A673 (cell line): ENCODE data around the gene TUBA1C. TPM values are rescaled to one million over a fixed set of nuclear protein-coding genes. Genes with fewer than 3 reads are reported as not detected.

Experiments used
- BruUV-seq: library from RNA; stranded (reverse); fragments of 400-500 nt; replicated peaks from 2 replicates; lab custom pipeline; 2021; lab: Mats Ljungman, UMichigan
- CTCF ChIA-PET: fragments of 300-600 bp; sonication (Branson Sonifier 250); formaldehyde crosslinking; loops from one replicate; lab custom pipeline; 2022; ENCODE audit warnings: antibody characterized with exemption; lab: Charles Lee
- POLR2A ChIA-PET: fragments of 300-600 bp; sonication (Branson Sonifier 250); formaldehyde crosslinking; loops from one replicate; lab custom pipeline; 2022; ENCODE audit warnings: antibody characterized with exemption; ENCODE audit not compliant: low non-redundant PET; lab: Charles Lee
- DNase-seq: peaks from one replicate; pipeline ENCODE4 v3.0.0-alpha.2; 2015; ENCODE audit warnings: low spot score
- H3K27ac ChIP-seq: fragments of 200-600 bp; sonication (generic); 2 replicates; pipeline ENCODE4 v1.5.1; 2016; ENCODE audit warnings: mixed run types, low read depth, mild to moderate bottlenecking, mixed read lengths, antibody characterized with exemption, low read length; ENCODE audit not compliant: poor library complexity, severe bottlenecking
- H3K27me3 ChIP-seq: fragments of 200-600 bp; sonication (generic); replicated peaks from 2 replicates; pipeline ENCODE4 v1.6.1; 2017; ENCODE audit warnings: mixed run types, low read depth, mild to moderate bottlenecking, mixed read lengths, antibody characterized with exemption, low read length; ENCODE audit not compliant: insufficient read depth, poor library complexity
- H3K36me3 ChIP-seq: fragments of 200-600 bp; sonication (generic); 2 replicates; pipeline ENCODE4 v1.6.1; 2016; ENCODE audit warnings: mixed run types, mild to moderate bottlenecking, mixed read lengths, antibody characterized with exemption, low read length; ENCODE audit not compliant: insufficient read depth, poor library complexity, severe bottlenecking
- H3K4me1 ChIP-seq: fragments of 200-600 bp; sonication (generic); 2 replicates; pipeline ENCODE4 v1.6.1; 2017; ENCODE audit warnings: mixed run types, mild to moderate bottlenecking, mixed read lengths, antibody characterized with exemption, low read length; ENCODE audit not compliant: insufficient read depth, poor library complexity, severe bottlenecking
- H3K4me3 ChIP-seq: fragments of 200-600 bp; sonication (generic); 2 replicates; pipeline ENCODE4 v1.5.1; 2016; ENCODE audit warnings: low read depth, mixed run types, mild to moderate bottlenecking, mixed read lengths, low read length; ENCODE audit not compliant: poor library complexity, severe bottlenecking
- H3K9me3 ChIP-seq: fragments of 200-600 bp; sonication (generic); 2 replicates; pipeline ENCODE4 v1.6.1; 2016; ENCODE audit warnings: mixed run types, low read depth, mild to moderate bottlenecking, mixed read lengths, antibody characterized with exemption, low read length; ENCODE audit not compliant: poor library complexity, severe bottlenecking
- EZH2 ChIP-seq: fragments of 200-600 bp; sonication (generic); IDR thresholded peaks from 2 replicates; pipeline ENCODE4 v1.6.1; 2017; ENCODE audit warnings: borderline replicate concordance, low read depth, mild to moderate bottlenecking, mixed read lengths, antibody characterized with exemption, low read length; ENCODE audit not compliant: poor library complexity, severe bottlenecking
- intact Hi-C: fragments of 100-400 bp; cut with micrococcal nuclease; formaldehyde crosslinking; loops from one replicate; pipeline ENCODE4 v1.10.0; 2022; ENCODE audit not compliant: unreplicated experiment
- total RNA-seq: library from RNA; stranded (reverse); gene quantifications from 2 replicates; pipeline ENCODE4 v1.2.3, GENCODE V29; 2021
- TF ChIP-seq, protein P1 (sequence below): fragments of 300-800, 200-600 bp; sonication (generic); conservative IDR thresholded peaks from 2 replicates; pipeline ENCODE4 v1.5.1; 2017; ENCODE audit warnings: low read depth, mild to moderate bottlenecking, antibody characterized with exemption, low read length, moderate library complexity, mixed read lengths

Gene TUBA1C
- total RNA-seq, 1 experiment from 2014 or later: 622 TPM

DNA sequence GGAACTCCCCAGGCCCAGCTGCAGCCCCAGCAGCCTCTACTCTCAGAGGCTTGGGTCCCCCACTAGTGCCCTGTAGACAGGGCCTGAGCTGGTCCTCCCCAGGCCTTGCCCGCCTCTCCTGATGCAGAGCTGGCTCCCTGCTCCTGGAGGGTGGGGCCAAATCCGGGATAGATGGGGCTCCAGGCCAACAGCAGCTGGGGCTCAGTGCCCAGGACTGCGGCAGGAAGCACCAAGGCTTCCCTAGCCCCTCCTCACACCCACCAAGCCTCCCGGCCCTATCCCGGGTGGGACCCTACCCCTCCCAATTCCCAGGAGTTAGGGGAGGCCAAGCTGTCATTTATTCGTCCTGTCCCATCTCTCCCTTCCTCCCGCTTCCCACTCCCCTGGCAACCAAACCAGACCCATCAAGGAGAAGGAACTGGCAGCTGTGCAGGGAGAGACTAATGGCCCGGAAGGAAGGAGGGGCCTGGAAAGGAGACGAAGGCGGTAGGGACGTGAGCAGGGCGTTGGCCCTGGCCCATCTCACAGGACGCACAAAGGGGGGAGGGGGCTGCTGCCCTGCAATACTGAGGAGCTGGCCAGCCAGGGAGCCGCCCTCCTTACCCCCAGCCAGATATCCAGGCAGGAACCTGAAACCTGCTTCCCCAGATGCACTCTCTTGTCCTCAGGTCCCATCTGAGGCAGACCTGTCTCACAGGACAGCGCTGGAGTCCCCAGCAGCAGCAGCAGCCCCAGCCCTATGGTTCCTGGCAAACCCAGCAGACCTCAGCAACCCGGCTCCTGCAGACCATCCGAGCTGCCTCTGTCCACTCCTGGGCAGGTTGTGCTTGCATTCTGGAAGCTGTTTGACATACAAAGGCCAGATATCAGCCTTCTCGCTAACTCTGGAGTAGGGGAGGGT is 28.4 kb downstream of the TUBA1C start:
- POLR2A ChIA-PET: no interaction called here
- no peak for DNase-seq

DNA sequence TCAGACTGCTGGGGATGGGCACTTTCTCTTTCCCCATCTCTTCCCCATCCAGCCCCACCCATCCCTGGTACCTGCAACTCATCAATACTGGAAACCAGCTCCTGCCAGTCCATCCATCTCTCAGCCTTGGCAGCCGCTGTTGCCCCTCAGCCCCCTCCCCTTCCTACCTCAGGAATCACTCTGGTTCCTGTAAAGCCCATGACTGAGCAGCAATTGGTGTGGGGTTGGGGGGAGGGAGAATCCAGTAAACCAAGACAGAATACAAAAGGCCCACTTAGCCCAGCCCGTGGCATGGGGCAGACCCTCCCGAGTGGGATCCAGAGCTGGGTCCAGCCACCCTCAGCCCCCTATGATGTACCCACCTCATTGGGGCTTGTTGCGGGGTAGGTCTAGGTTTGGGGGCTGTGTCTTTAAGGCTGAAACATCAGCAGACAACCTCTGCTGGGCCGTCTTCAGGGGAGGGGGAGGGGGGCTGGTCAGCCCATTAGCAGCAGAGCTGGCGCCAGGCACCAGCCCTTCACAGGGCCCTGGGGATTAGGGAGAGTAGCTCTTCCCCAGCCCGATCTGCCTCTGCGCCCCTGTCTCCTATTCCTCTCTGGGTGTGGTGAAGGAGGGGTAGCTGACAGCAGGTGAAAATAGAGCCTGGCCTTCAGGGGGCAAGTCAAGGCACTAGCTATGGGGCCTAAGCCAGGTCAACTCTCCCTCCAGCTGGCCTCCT is 29.4 kb downstream of the TUBA1C start:
- H3K4me1 ChIP-seq: peaks cover 17% of the 10 kb centered on the region
- H3K4me3 ChIP-seq: no peak overlapping the region
- no peak for DNase-seq
- CTCF ChIA-PET: interaction anchor here (0.6 to 1.2 kb wide), 3 partner anchors 53 to 216 kb away, joined by 3 to 4 read pairs (median 3); no protein-coding TSS in a partner anchor
- POLR2A ChIA-PET: no interaction called here
- no TSS peak for BruUV-seq
- no peak overlapping the region for H3K27ac ChIP-seq
- intact Hi-C loops: no loop called here
- no peaks in the 10 kb centered on the region for H3K36me3 ChIP-seq
- no peak for TF ChIP-seq EZH2
- TF ChIP-seq, protein P1, sequence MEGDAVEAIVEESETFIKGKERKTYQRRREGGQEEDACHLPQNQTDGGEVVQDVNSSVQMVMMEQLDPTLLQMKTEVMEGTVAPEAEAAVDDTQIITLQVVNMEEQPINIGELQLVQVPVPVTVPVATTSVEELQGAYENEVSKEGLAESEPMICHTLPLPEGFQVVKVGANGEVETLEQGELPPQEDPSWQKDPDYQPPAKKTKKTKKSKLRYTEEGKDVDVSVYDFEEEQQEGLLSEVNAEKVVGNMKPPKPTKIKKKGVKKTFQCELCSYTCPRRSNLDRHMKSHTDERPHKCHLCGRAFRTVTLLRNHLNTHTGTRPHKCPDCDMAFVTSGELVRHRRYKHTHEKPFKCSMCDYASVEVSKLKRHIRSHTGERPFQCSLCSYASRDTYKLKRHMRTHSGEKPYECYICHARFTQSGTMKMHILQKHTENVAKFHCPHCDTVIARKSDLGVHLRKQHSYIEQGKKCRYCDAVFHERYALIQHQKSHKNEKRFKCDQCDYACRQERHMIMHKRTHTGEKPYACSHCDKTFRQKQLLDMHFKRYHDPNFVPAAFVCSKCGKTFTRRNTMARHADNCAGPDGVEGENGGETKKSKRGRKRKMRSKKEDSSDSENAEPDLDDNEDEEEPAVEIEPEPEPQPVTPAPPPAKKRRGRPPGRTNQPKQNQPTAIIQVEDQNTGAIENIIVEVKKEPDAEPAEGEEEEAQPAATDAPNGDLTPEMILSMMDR: no peak
- H3K27me3 ChIP-seq: no peaks in the 10 kb centered on the region
- no peaks in the 10 kb centered on the region for H3K9me3 ChIP-seq

More for the DNA sequence above, 28.4 kb downstream of the TUBA1C start:
- CTCF ChIA-PET: interaction anchor here (0.6 to 1.2 kb wide), 2 partner anchors 54 to 217 kb away, joined by 3 to 4 read pairs; no protein-coding TSS in a partner anchor
- no TSS peak for BruUV-seq
- intact Hi-C loops: no loop called here
- H3K27ac ChIP-seq: no peak overlapping the region
- H3K36me3 ChIP-seq: no peaks in the 10 kb centered on the region
- peaks cover 17% of the 10 kb centered on the region for H3K4me1 ChIP-seq
- no peaks in the 10 kb centered on the region for H3K9me3 ChIP-seq
- no peaks in the 10 kb centered on the region for H3K27me3 ChIP-seq
- TF ChIP-seq, protein P1: no peak
- no peak for TF ChIP-seq EZH2
- no peak overlapping the region for H3K4me3 ChIP-seq

DNA sequence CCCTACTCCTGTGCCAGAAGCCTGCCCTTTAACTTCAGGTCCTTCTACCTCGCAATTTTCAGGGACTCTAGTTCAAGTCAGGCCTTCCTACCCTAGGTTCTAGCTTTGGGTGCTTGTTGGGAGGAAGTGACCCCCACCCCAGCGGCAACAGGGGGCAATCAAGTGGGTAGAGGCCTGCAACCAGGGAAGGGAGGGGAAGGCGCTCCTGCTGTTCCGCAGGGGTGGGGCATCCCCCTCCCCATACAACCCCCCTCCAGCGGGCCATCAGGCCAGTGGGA is 29.9 kb downstream of the TUBA1C start:
- DNase-seq: no peak
- H3K36me3 ChIP-seq: no peaks in the 10 kb centered on the region
- intact Hi-C loops: no loop called here
- no peak overlapping the region for H3K27ac ChIP-seq
- POLR2A ChIA-PET: no interaction called here
- H3K4me3 ChIP-seq: no peak overlapping the region
- CTCF ChIA-PET: interaction anchor here (0.7 kb wide), 1 partner anchor 53 kb away, joined by 3 read pairs; no protein-coding TSS in a partner anchor
- H3K9me3 ChIP-seq: no peaks in the 10 kb centered on the region
- H3K4me1 ChIP-seq: peaks cover 17% of the 10 kb centered on the region
- TF ChIP-seq EZH2: no peak
- TF ChIP-seq, protein P1: no peak
- no TSS peak for BruUV-seq
- H3K27me3 ChIP-seq: no peaks in the 10 kb centered on the region
